VCaP (cell line): ENCODE data around the gene ZNF471.

Source experiments
- H3K27ac ChIP-seq: fragments of 450-650 bp; 2 replicates; pipeline ENCODE4 v1.5.1; 2017
- TF ChIP-seq, protein P1 (sequence below): fragments of 450-650 bp; conservative IDR thresholded peaks from 2 replicates; pipeline ENCODE4 v1.5.1; 2017; ENCODE audit warnings: mild to moderate bottlenecking, moderate library complexity

Gene ZNF471

DNA sequence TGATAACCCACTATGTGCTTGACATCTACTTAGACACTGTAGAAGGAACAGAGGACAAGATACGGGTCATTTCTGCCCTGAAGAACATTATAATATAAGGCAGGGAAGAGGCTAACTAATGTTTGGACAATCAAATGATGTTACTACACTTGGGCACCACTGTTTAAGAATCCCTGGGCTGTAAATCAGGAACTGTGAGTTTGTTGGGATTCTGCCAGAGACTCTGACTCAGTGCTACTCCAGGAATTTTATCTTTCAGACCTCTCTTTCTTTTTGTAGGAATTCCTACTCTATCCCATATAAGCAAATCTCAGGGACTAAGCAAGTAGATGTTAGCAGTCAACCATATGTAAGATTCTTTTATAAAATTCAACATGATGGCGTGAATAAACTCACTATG, 3.1 kb upstream of the ZNF471 start:
- H3K27ac ChIP-seq: no peak overlapping the region
- TF ChIP-seq, protein P1, sequence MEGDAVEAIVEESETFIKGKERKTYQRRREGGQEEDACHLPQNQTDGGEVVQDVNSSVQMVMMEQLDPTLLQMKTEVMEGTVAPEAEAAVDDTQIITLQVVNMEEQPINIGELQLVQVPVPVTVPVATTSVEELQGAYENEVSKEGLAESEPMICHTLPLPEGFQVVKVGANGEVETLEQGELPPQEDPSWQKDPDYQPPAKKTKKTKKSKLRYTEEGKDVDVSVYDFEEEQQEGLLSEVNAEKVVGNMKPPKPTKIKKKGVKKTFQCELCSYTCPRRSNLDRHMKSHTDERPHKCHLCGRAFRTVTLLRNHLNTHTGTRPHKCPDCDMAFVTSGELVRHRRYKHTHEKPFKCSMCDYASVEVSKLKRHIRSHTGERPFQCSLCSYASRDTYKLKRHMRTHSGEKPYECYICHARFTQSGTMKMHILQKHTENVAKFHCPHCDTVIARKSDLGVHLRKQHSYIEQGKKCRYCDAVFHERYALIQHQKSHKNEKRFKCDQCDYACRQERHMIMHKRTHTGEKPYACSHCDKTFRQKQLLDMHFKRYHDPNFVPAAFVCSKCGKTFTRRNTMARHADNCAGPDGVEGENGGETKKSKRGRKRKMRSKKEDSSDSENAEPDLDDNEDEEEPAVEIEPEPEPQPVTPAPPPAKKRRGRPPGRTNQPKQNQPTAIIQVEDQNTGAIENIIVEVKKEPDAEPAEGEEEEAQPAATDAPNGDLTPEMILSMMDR: no peak

DNA sequence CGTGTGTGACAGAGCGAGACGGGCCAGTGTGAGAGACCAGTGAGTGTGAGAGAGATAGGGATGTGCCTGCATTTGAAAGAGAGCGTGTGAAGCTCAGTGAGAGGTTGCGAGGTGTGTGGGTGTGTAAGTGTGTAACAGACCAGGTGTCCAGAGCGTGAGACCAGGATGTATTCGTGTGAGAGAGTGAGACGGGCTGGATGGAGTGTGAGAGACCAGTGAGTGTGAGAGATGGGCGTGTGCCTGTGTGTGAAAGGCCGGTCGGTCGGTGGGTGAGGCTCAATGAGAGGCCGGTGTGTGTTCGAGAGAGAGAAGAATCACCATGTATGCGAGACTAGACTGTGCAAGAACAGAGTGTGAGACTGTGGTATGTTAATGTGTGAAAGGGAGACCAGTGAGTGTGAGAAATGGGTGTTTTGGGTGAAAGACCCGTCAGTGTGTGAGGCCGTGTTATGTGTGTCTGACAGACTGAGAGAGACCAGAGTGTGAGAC, 679 bp downstream of the ZNF471 start:
- TF ChIP-seq, protein P1: no peak
- H3K27ac ChIP-seq: peak overlapping the region; percentile 92

DNA sequence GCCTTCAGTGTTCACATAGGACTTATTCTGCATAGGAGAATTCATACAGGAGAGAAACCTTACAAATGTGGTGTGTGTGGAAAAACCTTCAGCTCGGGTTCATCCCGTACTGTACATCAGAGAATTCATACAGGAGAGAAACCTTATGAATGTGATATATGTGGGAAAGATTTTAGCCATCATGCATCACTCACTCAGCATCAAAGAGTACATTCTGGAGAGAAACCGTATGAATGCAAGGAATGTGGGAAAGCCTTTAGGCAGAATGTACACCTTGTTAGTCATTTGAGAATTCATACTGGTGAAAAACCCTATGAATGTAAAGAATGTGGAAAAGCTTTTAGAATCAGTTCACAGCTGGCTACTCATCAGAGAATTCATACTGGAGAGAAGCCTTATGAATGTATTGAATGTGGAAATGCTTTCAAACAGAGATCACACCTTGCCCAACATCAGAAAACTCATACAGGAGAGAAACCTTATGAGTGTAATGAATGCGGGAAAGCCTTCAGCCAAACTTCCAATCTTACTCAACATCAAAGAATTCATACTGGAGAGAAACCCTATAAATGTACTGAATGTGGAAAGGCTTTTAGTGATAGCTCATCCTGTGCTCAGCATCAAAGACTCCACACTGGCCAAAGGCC, 17.7 kb downstream of the ZNF471 start:
- TF ChIP-seq, protein P1: no peak
- H3K27ac ChIP-seq: no peak overlapping the region

DNA sequence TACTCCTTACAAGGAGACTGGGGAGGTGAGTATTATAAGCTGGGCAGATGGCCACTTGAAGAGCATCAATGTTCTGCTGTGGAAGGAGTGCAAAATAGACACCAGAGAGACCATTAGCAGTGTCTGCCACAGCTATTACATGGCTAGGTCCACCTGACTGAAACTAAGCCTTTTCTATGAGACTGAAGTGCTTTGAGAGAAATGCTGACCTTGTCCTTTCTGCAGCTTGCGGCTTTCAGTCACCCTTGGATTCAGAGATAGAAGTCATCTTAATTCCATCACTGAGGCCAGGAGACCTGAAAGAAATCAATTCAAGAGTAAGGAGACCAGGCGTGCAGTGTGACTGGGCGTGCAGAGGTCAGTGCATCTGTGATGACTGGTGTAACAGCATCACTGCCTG, 29.8 kb downstream of the ZNF471 start:
- TF ChIP-seq, protein P1: no peak
- H3K27ac ChIP-seq: peak overlapping the region; percentile 93; the same call in 1 of the 2 replicates

DNA sequence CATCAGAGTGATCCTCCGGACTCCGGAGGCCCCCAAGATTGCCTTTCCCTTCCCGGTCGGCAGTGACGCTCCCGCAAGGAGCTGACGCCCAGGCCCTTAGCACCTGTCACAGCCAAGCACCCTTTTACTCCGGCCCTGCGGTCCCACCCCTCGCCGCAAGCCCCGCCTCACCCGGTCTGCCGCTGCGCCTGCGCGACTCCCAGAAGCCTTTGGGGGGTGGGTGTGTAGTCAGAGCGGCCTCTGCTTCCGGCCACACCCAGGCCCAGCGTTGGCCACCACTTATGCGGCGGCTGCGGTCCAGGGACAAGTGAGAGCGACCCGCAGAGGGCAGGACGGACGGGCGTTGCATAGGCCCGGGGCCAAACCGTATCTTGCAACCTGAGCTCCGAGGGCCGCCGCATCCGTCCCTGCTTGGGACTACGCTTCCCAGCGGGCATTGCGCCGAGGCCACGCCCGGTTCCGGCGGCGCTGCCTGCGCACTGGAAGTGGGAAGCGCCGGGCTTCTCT, 30.7 kb downstream of the ZNF471 start:
- TF ChIP-seq, protein P1: no peak
- peak overlapping the region; percentile 93 for H3K27ac ChIP-seq

DNA sequence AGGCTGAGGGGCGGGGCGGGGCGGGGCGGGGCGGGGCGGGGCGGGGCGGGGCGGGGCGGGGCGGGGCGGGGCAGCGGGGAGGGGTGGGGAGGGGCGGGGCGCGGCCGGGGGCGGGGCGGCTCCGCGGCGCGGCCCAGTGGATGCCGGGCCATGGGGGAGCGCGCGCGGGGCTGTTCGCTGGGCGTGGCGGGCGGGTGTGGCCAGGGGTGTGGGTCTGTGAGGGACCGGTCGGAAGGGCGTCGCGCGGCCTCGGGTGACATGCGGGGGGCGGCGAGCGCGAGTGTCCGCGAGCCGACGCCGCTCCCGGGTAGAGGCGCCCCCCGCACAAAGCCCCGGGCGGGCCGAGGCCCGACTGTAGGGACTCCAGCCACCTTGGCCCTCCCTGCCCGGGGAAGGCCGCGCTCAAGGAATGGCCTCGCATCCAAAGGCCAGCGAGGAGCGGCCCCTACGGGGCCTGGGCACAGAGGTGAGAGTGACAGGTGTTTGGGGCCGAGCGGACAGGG, 31.2 kb downstream of the ZNF471 start, which contains the start of gene ZFP28:
ZFP28 (plus strand) TSS at position 188 of the 503 bp plus-strand sequence; CDS start at position 259, 71 bp downstream.
- peak within 1 kb of the TSS; percentile 93 for H3K27ac ChIP-seq
- TF ChIP-seq, protein P1: no peak

DNA sequence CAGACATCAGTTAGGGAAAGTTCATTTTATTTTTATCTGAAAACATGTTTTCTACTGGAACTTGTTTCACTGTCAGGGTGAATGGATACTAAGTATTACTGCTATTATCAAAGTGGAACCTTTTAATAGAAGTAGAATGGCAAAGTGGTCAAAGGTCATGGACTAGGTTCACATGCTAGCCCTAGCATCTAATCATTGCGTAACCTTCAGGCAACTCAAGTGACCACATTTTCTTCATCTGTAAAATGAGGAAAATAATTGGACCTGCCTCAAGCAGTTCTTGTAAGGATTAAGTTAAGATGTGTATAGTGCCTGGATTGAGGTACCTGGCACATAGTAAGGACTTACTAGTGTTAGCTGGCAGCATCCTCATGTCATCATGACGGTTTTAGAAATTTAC, 36.1 kb downstream of the ZNF471 start:
- no peak overlapping the region for H3K27ac ChIP-seq
- TF ChIP-seq, protein P1: no peak
